Heart right ventricle (tissue), 16 donors: ENCODE results near the gene CTNND2. TPM values are rescaled to one million over a fixed set of nuclear protein-coding genes. Genes with fewer than 3 reads are reported as not detected.

Experiments
- ATAC-seq, 8 donors: fragments of 200-7000 bp; cut with Tn5 transposase; one replicate each; pipeline ENCODE4 v1.9.1; 2020; ENCODE audit warnings: mild to moderate bottlenecking in 8 of 8, moderate library complexity in 8 of 8, moderate number of reproducible peaks in 1 of 8
- DNase-seq, 2 donors: peaks; one replicate each; pipeline ENCODE4 v3.0.0-alpha.2; 2020
- H3K27ac ChIP-seq, 10 donors: fragments of 200-600 bp; sonication (generic) in 2 of 10; one replicate each; pipeline versions ENCODE4 v1.5.0 to v1.8.0; 2020 to 2022; ENCODE audit warnings: mild to moderate bottlenecking in 3 of 10
- H3K27me3 ChIP-seq, 7 donors: fragments of 200-600 bp; one replicate each; pipeline ENCODE4 v1.8.0; 2021 to 2022; ENCODE audit warnings: mild to moderate bottlenecking in 2 of 7
- H3K36me3 ChIP-seq, 9 donors: fragments of 200-600 bp; sonication (generic) in 1 of 9; one replicate each; pipeline versions ENCODE4 v1.5.0 to v1.8.0; 2020 to 2022; ENCODE audit warnings: mild to moderate bottlenecking in 2 of 9
- H3K4me1 ChIP-seq, 9 donors: fragments of 200-600 bp; sonication (generic) in 1 of 9; one replicate each; pipeline versions ENCODE4 v1.5.0 to v1.8.0; 2020 to 2022; ENCODE audit warnings: mild to moderate bottlenecking in 4 of 9
- H3K4me3 ChIP-seq, 10 donors: fragments of 200-600 bp; sonication (generic) in 2 of 10; one replicate each; pipeline versions ENCODE4 v1.5.0 to v1.8.0; 2020 to 2022; ENCODE audit warnings: mild to moderate bottlenecking in 7 of 10, moderate library complexity in 2 of 10
- H3K9me3 ChIP-seq, 11 donors: fragments of 200-600 bp in 10 of 11; sonication (generic) in 2 of 11; one replicate each; pipeline versions ENCODE4 v1.5.0 to v1.8.0; 2013 to 2022; ENCODE audit warnings: mild to moderate bottlenecking in 2 of 11, control low read depth in 1 of 11, moderate library complexity in 1 of 11
- WGBS, 2 donors: extraction: QIAGEN DNeasy Blood & Tissue Kit; methylation state at CpG; one replicate each; pipeline ENCODE4 v1.1.7; 2013; ENCODE audit warnings: inconsistent platforms in 1 of 2; 5-methylcytosine and 5-hydroxymethylcytosine counted together
- intact Hi-C, 10 donors: fragments of 100-400 bp; cut with DNase I; formaldehyde crosslinking; loops; one replicate each; pipeline versions ENCODE4 v1.11.1 to v1.14.2; 2022
- polyA plus RNA-seq, 2 donors: library from polyadenylated mRNA; stranded (reverse); fragments of 200-250 nt; gene quantifications; one replicate each; pipeline ENCODE4 v1.2.3, GENCODE V29; 2013
- total RNA-seq, 10 donors: library from RNA; stranded (reverse); fragmentation: NEBNext Ultra II Directional in 3 of 10; extraction: Animal tissue kit (Norgen Biotek cat#: 25700) in 3 of 10; gene quantifications; one replicate each; pipeline versions ENCODE4 v1.2.1 to v1.2.4, GENCODE V29; 2021 to 2023
- TF ChIP-seq, protein P1 (sequence below), 9 donors: fragments of 200-600 bp; sonication (generic) in 2 of 9; IDR thresholded peaks; one replicate each; pipeline versions ENCODE4 v1.5.0 to v1.8.0; 2021 to 2022; ENCODE audit warnings: antibody characterized with exemption in 9 of 9, mild to moderate bottlenecking in 5 of 9, moderate library complexity in 1 of 9
- donor health status: Arrhythmogenic right ventricular cardiomyopathy.
- donor health status: ischemic (EF 13 %, LVEDD 7.1; RV severe dilation, severe dysfunction).
- donor health status: healthy with polysubstance abuse.
- donor health status: DM: no; HTN: yes; CAD: no.
- donor health status: DM: no; HTN: no; CAD: no.
- donor health status: ischemic (EF 25% LVEDD 6.9; RV normal size, moderate dysfunction).
- donor health status: ischemic (EF 25% LVEDD 5.7; RV mildly dilated, moderate dysfunction).
- donor health status: healthy.
- donor health status: DM: yes; HTN: yes; CAD: no.
- donor health status: Ischemic cardiomyopathy.
- donor health status: ischemic (EF 35%, LVEDD 5.7; RV mildly dilated, moderate dysfunction).
- donor health status: nonischemic (EF 11% LVEDD 7.7; RV severe dilation, severe dysfunction).
- donor health status: DM: yes; HTN: yes; CAD: no.
- donor health status: PGD.
- donor health status: ischemic (EF 29% LVEDD 5.4; RV normal size, mild dysfunction).
- donor health status: nonischemic (EF 23%, LVEDD 6.1; RV moderate dilation, normal function).

The CTNND2 gene
- total and polyA plus RNA-seq, 12 donors: 1.1 to 29.6 (median 9.9) TPM

DNA sequence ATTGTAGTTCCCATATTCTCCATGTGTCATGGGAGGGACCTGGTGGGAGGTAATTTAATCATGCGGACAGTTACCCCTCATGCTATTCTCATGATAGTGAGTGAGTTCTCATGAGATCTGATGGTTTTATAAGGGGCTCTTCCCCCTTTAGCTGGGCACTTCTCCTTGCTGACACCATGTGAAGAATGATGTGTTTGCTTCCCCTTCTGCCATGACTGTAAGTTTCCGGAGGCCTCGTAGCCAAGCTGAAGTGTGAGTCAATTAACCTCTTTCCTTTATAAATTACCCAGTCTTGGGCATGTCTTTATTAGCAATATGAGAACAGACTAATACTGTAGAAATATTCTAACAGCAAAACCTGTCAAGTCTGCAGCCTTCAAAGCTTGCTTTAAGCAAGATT lies 293.2 kb downstream of the CTNND2 start:
- Histone ChIP-seq H3K9me3 (no peaks in the 10 kb centered on the region), H3K36me3 (no peaks in the 10 kb centered on the region), H3K4me3 (no peak overlapping the region), H3K27ac (no peak overlapping the region), H3K4me1 (peaks cover 0 to 5% (median 0%) of the 10 kb centered on the region in 9 donors), H3K27me3 (no peaks in the 10 kb centered on the region)
- TF ChIP-seq, protein P1, sequence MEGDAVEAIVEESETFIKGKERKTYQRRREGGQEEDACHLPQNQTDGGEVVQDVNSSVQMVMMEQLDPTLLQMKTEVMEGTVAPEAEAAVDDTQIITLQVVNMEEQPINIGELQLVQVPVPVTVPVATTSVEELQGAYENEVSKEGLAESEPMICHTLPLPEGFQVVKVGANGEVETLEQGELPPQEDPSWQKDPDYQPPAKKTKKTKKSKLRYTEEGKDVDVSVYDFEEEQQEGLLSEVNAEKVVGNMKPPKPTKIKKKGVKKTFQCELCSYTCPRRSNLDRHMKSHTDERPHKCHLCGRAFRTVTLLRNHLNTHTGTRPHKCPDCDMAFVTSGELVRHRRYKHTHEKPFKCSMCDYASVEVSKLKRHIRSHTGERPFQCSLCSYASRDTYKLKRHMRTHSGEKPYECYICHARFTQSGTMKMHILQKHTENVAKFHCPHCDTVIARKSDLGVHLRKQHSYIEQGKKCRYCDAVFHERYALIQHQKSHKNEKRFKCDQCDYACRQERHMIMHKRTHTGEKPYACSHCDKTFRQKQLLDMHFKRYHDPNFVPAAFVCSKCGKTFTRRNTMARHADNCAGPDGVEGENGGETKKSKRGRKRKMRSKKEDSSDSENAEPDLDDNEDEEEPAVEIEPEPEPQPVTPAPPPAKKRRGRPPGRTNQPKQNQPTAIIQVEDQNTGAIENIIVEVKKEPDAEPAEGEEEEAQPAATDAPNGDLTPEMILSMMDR (IDR thresholded peaks at IDR 0.05): no peak
- whole genome bisulfite sequencing, 2 donors: 70 to 87% methylated on average over 3 of the region's 3 CpGs
- intact Hi-C loops: loop anchor here in 2 of 10 donors (10.0 kb wide), 2 partner anchors 326 to 346 kb away; no protein-coding TSS in a partner anchor
- DNase-seq (no peak), ATAC-seq (no peak)

DNA sequence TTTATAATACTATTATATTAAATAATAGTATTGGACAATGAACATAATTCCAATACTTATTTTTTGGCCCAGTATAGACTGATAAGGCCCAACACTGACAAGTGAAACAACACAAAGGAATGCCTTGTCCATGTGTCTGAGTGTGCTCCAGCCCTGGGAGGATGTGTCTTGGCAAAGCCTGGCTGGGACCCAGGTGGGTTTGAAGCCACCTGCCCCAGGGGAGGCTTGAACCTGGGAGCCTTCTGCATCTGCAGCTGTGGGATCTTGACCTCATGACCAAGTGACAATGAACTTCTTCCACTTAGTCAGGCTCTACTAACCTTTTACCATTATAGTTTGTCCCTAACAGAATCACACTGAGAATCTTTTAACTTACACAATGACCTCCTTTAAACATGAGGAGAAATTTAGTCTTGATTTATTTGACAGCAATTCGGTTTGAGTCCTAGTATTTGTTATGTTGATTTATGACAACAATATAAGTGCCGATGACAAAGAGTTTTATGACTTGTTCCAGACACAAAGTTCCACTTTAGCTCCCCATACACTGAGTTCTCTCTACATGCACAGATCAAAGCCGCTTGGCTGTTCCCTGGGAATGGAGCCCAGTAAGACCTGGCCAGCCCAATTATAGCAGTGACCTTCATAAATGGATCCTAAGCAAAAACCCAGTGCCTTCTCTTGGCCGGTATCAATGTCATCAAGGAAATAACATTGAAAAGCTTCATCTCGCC lies 294.5 kb downstream of the CTNND2 start:
- Histone ChIP-seq H3K9me3 (no peaks in the 10 kb centered on the region), H3K27me3 (no peaks in the 10 kb centered on the region), H3K4me3 (no peak overlapping the region), H3K4me1 (peaks cover 0 to 5% (median 0%) of the 10 kb centered on the region in 9 donors), H3K36me3 (no peaks in the 10 kb centered on the region), H3K27ac (peak overlapping the region in 4 of 10 donors; percentile 26 to 62 (median 46))
- 43 to 55% methylated on average over 5 of the region's 5 CpGs for WGBS, 2 donors
- TF ChIP-seq, protein P1 (IDR thresholded peaks at IDR 0.05): no peak
- intact Hi-C loops: loop anchor here in 2 of 10 donors (10.0 kb wide), 2 partner anchors 325 to 345 kb away; no protein-coding TSS in a partner anchor
- peak in 1 of 2 donors; percentile 20 for DNase-seq
- ATAC-seq: peak; percentile 55 to 98 (median 81)

DNA sequence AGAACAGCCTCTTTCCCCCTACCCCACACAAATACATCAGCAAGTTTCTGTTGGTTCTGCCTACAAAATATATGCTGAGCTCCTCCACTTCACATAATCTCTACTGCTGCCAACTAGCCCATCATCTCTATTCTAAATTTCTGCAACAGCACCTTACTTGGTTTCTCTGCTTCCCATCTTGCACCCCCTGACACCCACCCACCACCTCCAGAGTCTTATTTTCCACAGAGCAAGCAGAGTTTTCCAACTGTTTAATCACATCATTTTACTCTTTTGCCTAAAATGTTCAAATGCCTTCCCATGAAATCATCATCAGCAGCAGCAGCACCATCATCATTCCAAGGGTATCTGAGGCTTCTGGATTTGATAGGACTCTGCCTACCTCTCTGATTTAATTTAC lies 295.7 kb downstream of the CTNND2 start:
- H3K4me1 ChIP-seq: peaks cover 0 to 8% (median 0%) of the 10 kb centered on the region in 9 donors
- ATAC-seq: no peak
- no peaks in the 10 kb centered on the region for H3K9me3 ChIP-seq
- no peaks in the 10 kb centered on the region for H3K27me3 ChIP-seq
- H3K36me3 ChIP-seq: no peaks in the 10 kb centered on the region
- DNase-seq: no peak
- no peak overlapping the region for H3K4me3 ChIP-seq
- intact Hi-C loops: no loop called here
- TF ChIP-seq, protein P1 (IDR thresholded peaks at IDR 0.05): no peak
- H3K27ac ChIP-seq: no peak overlapping the region

DNA sequence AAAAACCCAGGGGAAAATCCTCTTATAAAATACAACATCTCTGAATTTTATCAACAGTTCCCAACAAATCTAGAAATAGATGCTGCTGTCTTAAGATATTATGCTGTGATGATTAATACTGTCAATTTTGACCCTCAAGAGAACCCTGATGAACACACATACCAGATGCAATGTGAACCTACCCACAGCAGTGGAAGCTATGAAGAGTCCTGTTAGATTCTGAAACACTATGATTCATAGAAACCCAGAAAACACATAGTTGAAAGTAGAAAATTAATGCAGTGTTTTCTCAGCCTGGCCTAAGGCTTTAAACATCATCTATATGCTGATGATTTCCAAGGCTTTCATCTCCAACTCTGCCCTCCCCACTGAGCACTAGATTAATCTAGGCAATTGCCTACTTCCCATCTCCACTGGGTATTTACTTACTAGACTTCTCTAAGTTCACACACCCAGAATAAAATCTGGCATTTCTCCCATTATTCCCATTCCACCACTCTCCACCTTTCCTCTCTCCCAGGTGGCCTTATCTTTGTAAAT lies 296.2 kb downstream of the CTNND2 start:
- no peaks in the 10 kb centered on the region for H3K9me3 ChIP-seq
- H3K27ac ChIP-seq: no peak overlapping the region
- peaks cover 0 to 13% (median 0%) of the 10 kb centered on the region in 9 donors for H3K4me1 ChIP-seq
- H3K4me3 ChIP-seq: no peak overlapping the region
- DNase-seq (no peak), ATAC-seq (no peak)
- no peaks in the 10 kb centered on the region for H3K27me3 ChIP-seq
- H3K36me3 ChIP-seq: no peaks in the 10 kb centered on the region
- TF ChIP-seq, protein P1 (IDR thresholded peaks at IDR 0.05): no peak
- intact Hi-C loops: no loop called here
